HFF-Myc (cell line): ENCODE data around the gene BMPER.

ENCODE experiments used
- DNase-seq: peaks from one replicate; pipeline ENCODE4 v3.0.0-alpha.2; 2011; ENCODE audit warnings: low read depth; ENCODE audit errors: extremely low read depth
- H3K4me3 ChIP-seq: replicated peaks from 2 replicates; pipeline ENCODE4 v1.5.1; 2011; ENCODE audit warnings: low read depth, mild to moderate bottlenecking, control low read depth, low read length
- CTCF ChIP-seq: IDR thresholded peaks from 2 replicates; pipeline ENCODE4 v1.5.1; 2012; ENCODE audit warnings: mild to moderate bottlenecking, low read depth, low read length, control low read depth; ENCODE audit errors: missing control alignments

The BMPER gene

DNA sequence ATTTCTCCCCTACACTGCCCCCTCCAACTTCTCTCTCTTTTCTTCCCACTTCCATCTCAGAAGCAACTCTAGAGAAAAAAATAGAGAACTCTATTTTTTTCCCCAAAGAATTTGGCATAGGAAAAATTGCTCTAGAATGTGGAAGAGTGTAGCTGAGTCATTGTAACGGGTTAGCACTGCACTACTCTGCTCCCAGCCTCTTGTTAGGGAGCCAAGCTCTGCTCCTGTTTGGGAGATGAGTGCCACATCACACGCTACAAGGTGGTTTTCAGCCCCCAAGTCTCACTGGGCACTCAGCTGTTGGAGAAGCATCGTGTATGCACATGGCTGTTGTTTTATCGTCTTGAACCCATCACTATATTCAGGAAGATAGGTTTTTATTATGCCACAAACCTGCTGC is 136.4 kb downstream of the BMPER start:
- TF ChIP-seq CTCF, result no peak

DNA sequence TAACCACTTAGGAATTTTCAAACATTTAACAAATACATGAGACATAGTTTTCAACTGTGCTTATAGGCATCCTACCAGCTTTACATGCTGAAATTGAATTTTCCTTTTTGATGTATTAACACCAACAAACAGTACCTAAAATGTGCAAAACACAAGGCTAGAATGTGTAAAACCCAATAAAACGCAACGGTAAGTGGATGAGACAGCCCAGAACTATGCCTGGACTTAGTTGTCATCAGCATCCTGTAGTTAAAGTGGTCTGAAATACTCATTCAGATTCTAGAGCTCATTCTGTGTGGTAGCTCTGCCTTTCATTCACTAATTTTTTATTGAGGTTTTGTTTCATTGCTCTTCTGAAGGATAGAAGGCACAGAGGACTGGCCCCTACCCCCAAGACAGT is 137.1 kb downstream of the BMPER start:
- DNase-seq, result no peak
- no peak for TF ChIP-seq CTCF
- H3K4me3 ChIP-seq, result no peak overlapping the region

More for the DNA sequence above, 136.4 kb downstream of the BMPER start:
- DNase-seq, result no peak
- no peak overlapping the region for H3K4me3 ChIP-seq

GRCh38 chr7:34043461-34044305 is 138.3 kb downstream of the BMPER start:
- TF ChIP-seq CTCF, result no peak
- no peak for DNase-seq
- H3K4me3 ChIP-seq, result no peak overlapping the region

GRCh38 chr7:34044306-34044643 is 138.9 kb downstream of the BMPER start:
- H3K4me3 ChIP-seq, result no peak overlapping the region
- TF ChIP-seq CTCF, result no peak
- no peak for DNase-seq

DNA sequence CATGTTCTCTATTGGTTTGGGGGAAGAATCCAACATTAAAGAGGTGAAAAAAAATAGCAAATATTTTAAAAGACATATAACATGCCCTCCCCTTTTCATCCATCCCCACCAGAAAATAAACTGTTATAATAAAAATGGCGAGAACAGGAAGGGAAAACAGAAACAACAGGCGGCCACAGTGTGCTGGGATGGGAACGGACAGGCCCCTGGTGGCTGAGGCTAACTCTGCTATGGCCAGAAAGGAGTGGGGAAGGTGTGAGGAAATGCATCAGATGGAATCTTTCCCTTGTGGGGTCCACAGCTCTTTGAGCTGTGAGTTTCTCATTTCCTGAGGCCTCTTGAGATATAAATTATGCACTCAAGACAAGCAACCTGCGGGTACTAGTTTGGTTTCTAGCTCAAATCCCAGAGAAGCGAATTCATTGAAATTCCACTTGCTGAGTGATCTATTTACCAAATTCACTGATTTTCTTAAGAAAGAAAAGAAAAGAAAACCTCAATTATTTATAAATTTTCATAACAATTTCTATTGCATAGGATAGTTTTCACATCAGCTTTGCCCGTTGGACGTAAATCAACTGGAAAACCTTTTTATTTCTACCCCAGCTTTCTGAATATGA is 139.5 kb downstream of the BMPER start:
- H3K4me3 ChIP-seq, result no peak overlapping the region
- no peak for DNase-seq
- TF ChIP-seq CTCF, result no peak

DNA sequence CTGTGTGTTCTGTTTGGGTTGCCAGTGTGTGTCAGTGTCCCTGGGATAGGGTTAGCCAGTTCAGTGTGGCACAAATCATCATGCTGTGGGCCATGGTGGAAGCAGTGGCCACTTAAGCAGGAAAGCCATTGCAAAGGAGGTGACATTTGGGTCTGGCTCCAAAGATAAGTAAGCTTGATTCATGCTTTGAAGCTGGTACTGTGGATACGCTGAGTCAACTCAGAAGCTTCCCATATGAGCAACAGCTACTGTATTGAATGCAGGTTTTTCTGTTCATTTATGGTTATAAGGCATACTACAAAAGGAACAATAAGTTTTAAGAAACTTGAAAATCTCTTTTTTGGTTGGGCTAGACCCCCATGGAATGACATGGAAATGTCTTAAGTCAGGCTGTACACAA is 143.1 kb downstream of the BMPER start:
- no peak overlapping the region for H3K4me3 ChIP-seq
- DNase-seq, result no peak
- no peak for TF ChIP-seq CTCF
